ENCODE data around the gene UROC1. TPM values are rescaled to one million over a fixed set of nuclear protein-coding genes. Genes with fewer than 3 reads are reported as not detected.

Gene UROC1
- total RNA-seq, 1 experiment from 2014 or later, result not detected

- CTCF ChIA-PET, result interaction anchor here (0.6 kb wide), 1 partner anchor 1917 kb away, joined by 3 read pairs; no protein-coding TSS in a partner anchor
- Mint-ChIP-seq H3K27me3 (ENCODE audit: insufficient read depth, unreplicated experiment) (peaks cover 28% of the 10 kb centered on the region), H3K27ac (ENCODE audit: low read depth, unreplicated experiment) (no peak overlapping the region), H3K4me3 (ENCODE audit: unreplicated experiment) (no peak overlapping the region), H3K9me3 (ENCODE audit: unreplicated experiment) (no peaks in the 10 kb centered on the region), H3K4me1 (ENCODE audit: insufficient read depth, unreplicated experiment) (peaks cover 16% of the 10 kb centered on the region), H3K36me3 (ENCODE audit: insufficient read depth, unreplicated experiment) (no peaks in the 10 kb centered on the region)
- no peak for TF ChIP-seq CTCF (IDR thresholded peaks at IDR 0.05; ENCODE audit: unreplicated experiment)
- intact Hi-C loops (cut with micrococcal nuclease), result no loop called here
- no peak for DNase-seq (ENCODE audit: unreplicated experiment)
- no TSS peak for BruUV-seq (replicated peaks)
- POLR2A ChIA-PET, result no interaction called here
Measured at GRCh38 chr3:126541628-126542339, 24.2 kb upstream of the UROC1 start.

- no TSS peak for BruUV-seq (replicated peaks)
- no peak overlapping the region for H3K4me3 Mint-ChIP-seq (ENCODE audit: unreplicated experiment)
- CTCF ChIA-PET, result interaction anchor here (0.6 to 0.9 kb wide), 2 partner anchors 18 to 1918 kb away, joined by 3 to 4 read pairs; no protein-coding TSS in a partner anchor
- peaks cover 28% of the 10 kb centered on the region for H3K27me3 Mint-ChIP-seq (ENCODE audit: insufficient read depth, unreplicated experiment)
- no peaks in the 10 kb centered on the region for H3K36me3 Mint-ChIP-seq (ENCODE audit: insufficient read depth, unreplicated experiment)
- POLR2A ChIA-PET, result no interaction called here
- no peak overlapping the region for H3K27ac Mint-ChIP-seq (ENCODE audit: low read depth, unreplicated experiment)
- H3K4me1 Mint-ChIP-seq (ENCODE audit: insufficient read depth, unreplicated experiment), result peaks cover 16% of the 10 kb centered on the region
- DNase-seq (ENCODE audit: unreplicated experiment), result no peak
- TF ChIP-seq CTCF (IDR thresholded peaks at IDR 0.05; ENCODE audit: unreplicated experiment), result no peak
- intact Hi-C loops (cut with micrococcal nuclease), result no loop called here
- no peaks in the 10 kb centered on the region for H3K9me3 Mint-ChIP-seq (ENCODE audit: unreplicated experiment)
Measured at GRCh38 chr3:126540951-126541627, 23.5 kb upstream of the UROC1 start.

GRCh38 chr3:126540342-126540849 lies 22.8 kb upstream of the UROC1 start:
- Mint-ChIP-seq H3K27ac (ENCODE audit: low read depth, unreplicated experiment) (no peak overlapping the region), H3K4me1 (ENCODE audit: insufficient read depth, unreplicated experiment) (peaks cover 16% of the 10 kb centered on the region), H3K36me3 (ENCODE audit: insufficient read depth, unreplicated experiment) (no peaks in the 10 kb centered on the region), H3K4me3 (ENCODE audit: unreplicated experiment) (no peak overlapping the region), H3K9me3 (ENCODE audit: unreplicated experiment) (no peaks in the 10 kb centered on the region), H3K27me3 (ENCODE audit: insufficient read depth, unreplicated experiment) (peaks cover 34% of the 10 kb centered on the region)
- no TSS peak for BruUV-seq (replicated peaks)
- TF ChIP-seq CTCF (IDR thresholded peaks at IDR 0.05; ENCODE audit: unreplicated experiment), result no peak
- ChIA-PET POLR2A (no interaction called here), CTCF (interaction anchor here (0.9 kb wide), 1 partner anchor 17 kb away, joined by 4 read pairs; no protein-coding TSS in a partner anchor)
- DNase-seq (ENCODE audit: unreplicated experiment), result peak; percentile 92
- intact Hi-C loops (cut with micrococcal nuclease), result no loop called here

- DNase-seq (ENCODE audit: unreplicated experiment), result no peak
- no TSS peak for BruUV-seq (replicated peaks)
- Mint-ChIP-seq H3K36me3 (ENCODE audit: insufficient read depth, unreplicated experiment) (no peaks in the 10 kb centered on the region), H3K4me3 (ENCODE audit: unreplicated experiment) (no peak overlapping the region), H3K9me3 (ENCODE audit: unreplicated experiment) (no peaks in the 10 kb centered on the region), H3K27me3 (ENCODE audit: insufficient read depth, unreplicated experiment) (peaks cover 41% of the 10 kb centered on the region), H3K27ac (ENCODE audit: low read depth, unreplicated experiment) (no peak overlapping the region), H3K4me1 (ENCODE audit: insufficient read depth, unreplicated experiment) (peaks cover 16% of the 10 kb centered on the region)
- intact Hi-C loops (cut with micrococcal nuclease), result loop anchor here (2.0 kb wide), 1 partner anchor 63 kb away; no protein-coding TSS in a partner anchor
- ChIA-PET CTCF (no interaction called here), POLR2A (no interaction called here)
- no peak for TF ChIP-seq CTCF (IDR thresholded peaks at IDR 0.05; ENCODE audit: unreplicated experiment)
Measured at GRCh38 chr3:126539558-126540250, 22.1 kb upstream of the UROC1 start.
